ENCODE results near the gene GAK. TPM values are rescaled to one million over a fixed set of nuclear protein-coding genes. Genes with fewer than 3 reads are reported as not detected.

Gene GAK
- total and polyA plus RNA-seq, 2 of the 13 experiments (the other 11 are each of a cell fraction or from before 2014, with no cell fraction given): 17.5 to 44.3 TPM

GRCh38 chr4:931960-932712, at the start of gene GAK, which contains the start of gene TMEM175 (continued):
- TF ChIP-seq, protein P1, sequence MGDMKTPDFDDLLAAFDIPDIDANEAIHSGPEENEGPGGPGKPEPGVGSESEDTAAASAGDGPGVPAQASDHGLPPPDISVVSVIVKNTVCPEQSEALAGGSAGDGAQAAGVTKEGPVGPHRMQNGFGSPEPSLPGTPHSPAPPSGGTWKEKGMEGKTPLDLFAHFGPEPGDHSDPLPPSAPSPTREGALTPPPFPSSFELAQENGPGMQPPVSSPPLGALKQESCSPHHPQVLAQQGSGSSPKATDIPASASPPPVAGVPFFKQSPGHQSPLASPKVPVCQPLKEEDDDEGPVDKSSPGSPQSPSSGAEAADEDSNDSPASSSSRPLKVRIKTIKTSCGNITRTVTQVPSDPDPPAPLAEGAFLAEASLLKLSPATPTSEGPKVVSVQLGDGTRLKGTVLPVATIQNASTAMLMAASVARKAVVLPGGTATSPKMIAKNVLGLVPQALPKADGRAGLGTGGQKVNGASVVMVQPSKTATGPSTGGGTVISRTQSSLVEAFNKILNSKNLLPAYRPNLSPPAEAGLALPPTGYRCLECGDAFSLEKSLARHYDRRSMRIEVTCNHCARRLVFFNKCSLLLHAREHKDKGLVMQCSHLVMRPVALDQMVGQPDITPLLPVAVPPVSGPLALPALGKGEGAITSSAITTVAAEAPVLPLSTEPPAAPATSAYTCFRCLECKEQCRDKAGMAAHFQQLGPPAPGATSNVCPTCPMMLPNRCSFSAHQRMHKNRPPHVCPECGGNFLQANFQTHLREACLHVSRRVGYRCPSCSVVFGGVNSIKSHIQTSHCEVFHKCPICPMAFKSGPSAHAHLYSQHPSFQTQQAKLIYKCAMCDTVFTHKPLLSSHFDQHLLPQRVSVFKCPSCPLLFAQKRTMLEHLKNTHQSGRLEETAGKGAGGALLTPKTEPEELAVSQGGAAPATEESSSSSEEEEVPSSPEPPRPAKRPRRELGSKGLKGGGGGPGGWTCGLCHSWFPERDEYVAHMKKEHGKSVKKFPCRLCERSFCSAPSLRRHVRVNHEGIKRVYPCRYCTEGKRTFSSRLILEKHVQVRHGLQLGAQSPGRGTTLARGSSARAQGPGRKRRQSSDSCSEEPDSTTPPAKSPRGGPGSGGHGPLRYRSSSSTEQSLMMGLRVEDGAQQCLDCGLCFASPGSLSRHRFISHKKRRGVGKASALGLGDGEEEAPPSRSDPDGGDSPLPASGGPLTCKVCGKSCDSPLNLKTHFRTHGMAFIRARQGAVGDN (CRISPR knock-in tag; IDR thresholded peaks at IDR 0.05): peak; percentile 93
- 0 out of 2 replicates have a peak, but pooled peaks have one; percentile 77 for TF ChIP-seq REL (CRISPR knock-in tag; conservative IDR thresholded peaks at IDR 0.05)
- TF ChIP-seq ZNF3 (CRISPR knock-in tag; IDR thresholded peaks at IDR 0.05): no peak
- no peak for TF ChIP-seq ZNF75D (CRISPR knock-in tag; IDR thresholded peaks at IDR 0.05; ENCODE audit: borderline replicate concordance)
- no peak for TF ChIP-seq ZNF234 (CRISPR knock-in tag; conservative IDR thresholded peaks at IDR 0.05)
- TF ChIP-seq PAWR (CRISPR knock-in tag; IDR thresholded peaks at IDR 0.05; ENCODE audit: borderline replicate concordance): no peak
- TF ChIP-seq FOXO1 (CRISPR knock-in tag; IDR thresholded peaks at IDR 0.05): no peak; the same call in 1 of the 2 replicates
- TF ChIP-seq ZNF556 (CRISPR knock-in tag; IDR thresholded peaks at IDR 0.05; ENCODE audit: borderline replicate concordance): no peak
- TF ChIP-seq ZNF326 (CRISPR knock-in tag; IDR thresholded peaks at IDR 0.05; ENCODE audit: borderline replicate concordance): no peak
- TF ChIP-seq PITX1 (CRISPR knock-in tag; IDR thresholded peaks at IDR 0.05): no peak
- peak; percentile 76; the same call in 1 of the 2 replicates for TF ChIP-seq ZBTB38 (CRISPR knock-in tag; IDR thresholded peaks at IDR 0.05)
- peak; percentile 65 for TF ChIP-seq HCFC1 (IDR thresholded peaks at IDR 0.05; ENCODE audit: low read depth, low read length)
- peak; percentile 49; the same call in 1 of the 2 replicates for TF ChIP-seq SP2 (CRISPR knock-in tag; IDR thresholded peaks at IDR 0.05)
- TF ChIP-seq RELA (CRISPR knock-in tag; IDR thresholded peaks at IDR 0.05): 0 out of 2 replicates have a peak, but pooled peaks have one; percentile 67
- no peak for TF ChIP-seq SMARCC2 (IDR thresholded peaks at IDR 0.05)
- peak; percentile 63 for TF ChIP-seq REPIN1 (CRISPR knock-in tag; IDR thresholded peaks at IDR 0.05; ENCODE audit: borderline replicate concordance, low read depth)
- 0 out of 2 replicates have a peak, but pooled peaks have one; percentile 85 for TF ChIP-seq ZNF354B (CRISPR knock-in tag; IDR thresholded peaks at IDR 0.05)
- no peak for TF ChIP-seq ZSCAN30 (CRISPR knock-in tag; IDR thresholded peaks at IDR 0.05)
- TF ChIP-seq ZNF260 (CRISPR knock-in tag; IDR thresholded peaks at IDR 0.05; ENCODE audit: borderline replicate concordance, low read depth): no peak
- TF ChIP-seq DDIT3 (CRISPR knock-in tag; IDR thresholded peaks at IDR 0.05): no peak
- TF ChIP-seq ZNF282 (IDR thresholded peaks at IDR 0.05; ENCODE audit: partially characterized antibody): no peak
- TF ChIP-seq PAX8 (CRISPR knock-in tag; IDR thresholded peaks at IDR 0.05; ENCODE audit: borderline replicate concordance): no peak
- no peak for TF ChIP-seq ZNF562 (CRISPR knock-in tag; IDR thresholded peaks at IDR 0.05; ENCODE audit: borderline replicate concordance)
